SK-N-MC (cell line): ENCODE measurements around the gene BEND2.

Experiments
- EZH2 ChIP-seq: fragments of 200-600 bp; sonication (generic); IDR thresholded peaks from one replicate; pipeline ENCODE4 v1.6.1; 2017; ENCODE audit warnings: antibody characterized with exemption
- FOXP2 ChIP-seq: optimal IDR thresholded peaks from 2 replicates; pipeline ENCODE3; 2011; ENCODE audit warnings: mild to moderate bottlenecking, moderate library complexity; ENCODE audit not compliant: insufficient read depth; ENCODE audit errors: extremely low read length, control extremely low read depth
- POLR2AphosphoS5 ChIP-seq: IDR thresholded peaks from 2 replicates; pipeline ENCODE4 v1.6.1; 2012; ENCODE audit warnings: mild to moderate bottlenecking, low read depth, low read length, borderline replicate concordance

DNA sequence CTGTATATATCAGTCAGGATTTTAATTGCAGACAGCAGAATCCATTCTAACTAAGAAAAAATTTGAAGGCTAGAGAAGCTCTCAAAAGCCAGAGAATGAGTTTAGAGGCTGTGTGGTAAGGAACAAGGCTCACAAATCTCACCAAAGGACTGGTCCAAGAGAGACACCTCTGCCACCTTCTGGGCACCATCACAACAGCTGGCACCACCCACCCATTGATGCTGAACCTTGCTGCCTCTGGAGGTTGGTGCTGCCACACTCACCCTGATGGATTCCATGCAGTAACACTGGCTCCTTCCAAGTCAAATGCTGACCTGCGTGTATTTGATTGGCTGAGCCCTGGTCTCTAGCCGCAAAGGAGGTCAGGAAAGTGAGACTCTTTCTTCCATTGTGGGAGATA, 100.8 kb downstream of the BEND2 start:
- TF ChIP-seq EZH2, result no peak
- TF ChIP-seq POLR2AphosphoS5, result no peak
- TF ChIP-seq FOXP2, result no peak
